Neutrophil (primary cell): Measurements from ENCODE around the gene VWA5B2.

ENCODE experiments used
- H3K27ac ChIP-seq: fragments of 200-600 bp; sonication (generic); 2 replicates; pipeline ENCODE4 v1.5.1; 2016; ENCODE audit warnings: mild to moderate bottlenecking, moderate library complexity
- H3K27me3 ChIP-seq: fragments of 200-600 bp; sonication (generic); 2 replicates; pipeline ENCODE4 v1.6.0; 2016; ENCODE audit warnings: mild to moderate bottlenecking
- H3K36me3 ChIP-seq: fragments of 200-600 bp; sonication (generic); 2 replicates; pipeline ENCODE4 v1.5.1; 2017
- H3K4me1 ChIP-seq, 2 experiments: fragments of 200-600 bp in 1 of 2; sonication (generic) in 1 of 2; 1 replicate in 1 of 2; 2 replicates in 1 of 2; pipeline versions ENCODE4 v1.5.1 to v1.6.1; 2013 to 2016; ENCODE audit warnings: low read depth in 1 of 2, low read length in 1 of 2, mild to moderate bottlenecking in 1 of 2, moderate library complexity in 1 of 2; ENCODE audit not compliant: control insufficient read depth in 1 of 2, insufficient read depth in 1 of 2
- H3K4me3 ChIP-seq, 2 experiments: fragments of 200-600 bp in 1 of 2; sonication (generic) in 1 of 2; 1 replicate in 1 of 2; 2 replicates in 1 of 2; pipeline ENCODE4 v1.5.1; 2013 to 2016; ENCODE audit warnings: low read depth in 1 of 2, low read length in 1 of 2, mild to moderate bottlenecking in 1 of 2, moderate library complexity in 1 of 2
- H3K9me3 ChIP-seq: fragments of 200-600 bp; sonication (generic); 2 replicates; pipeline ENCODE4 v1.5.1; 2016
- TF ChIP-seq, protein P1 (sequence below): fragments of 200-600 bp; sonication (generic); IDR thresholded peaks from 2 replicates; pipeline ENCODE4 v1.5.1; 2016; ENCODE audit warnings: antibody characterized with exemption

Gene VWA5B2

DNA sequence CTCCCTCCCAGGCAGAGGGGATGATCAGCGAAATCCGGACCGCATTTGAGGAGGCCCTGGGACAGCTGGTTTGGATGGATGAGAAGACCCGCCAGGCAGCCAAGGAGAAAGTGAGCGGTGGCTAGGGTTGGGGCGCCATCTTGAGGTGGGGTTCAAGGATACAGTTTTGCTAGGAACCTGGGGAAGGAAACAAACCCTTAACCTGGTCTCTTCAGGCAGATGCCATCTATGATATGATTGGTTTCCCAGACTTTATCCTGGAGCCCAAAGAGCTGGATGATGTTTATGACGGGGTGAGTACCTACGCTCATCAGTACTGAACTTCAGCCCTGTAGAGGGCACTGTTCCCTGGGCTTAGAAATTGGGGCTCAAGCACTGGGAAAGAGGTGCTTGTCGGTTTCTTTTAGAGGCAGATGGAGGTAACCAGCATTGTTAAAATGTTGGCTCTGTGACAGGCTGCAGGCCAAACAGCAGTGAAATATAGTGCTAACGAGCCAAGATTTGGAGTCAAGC lies 60.1 kb downstream of the VWA5B2 start:
- Histone ChIP-seq H3K27me3 (peaks cover 45% of the 10 kb centered on the region), H3K36me3 (no peaks in the 10 kb centered on the region), H3K4me3 (no peak overlapping the region), H3K9me3 (no peaks in the 10 kb centered on the region), H3K27ac (no peak overlapping the region), H3K4me1 (no peaks in the 10 kb centered on the region)
- TF ChIP-seq, protein P1, sequence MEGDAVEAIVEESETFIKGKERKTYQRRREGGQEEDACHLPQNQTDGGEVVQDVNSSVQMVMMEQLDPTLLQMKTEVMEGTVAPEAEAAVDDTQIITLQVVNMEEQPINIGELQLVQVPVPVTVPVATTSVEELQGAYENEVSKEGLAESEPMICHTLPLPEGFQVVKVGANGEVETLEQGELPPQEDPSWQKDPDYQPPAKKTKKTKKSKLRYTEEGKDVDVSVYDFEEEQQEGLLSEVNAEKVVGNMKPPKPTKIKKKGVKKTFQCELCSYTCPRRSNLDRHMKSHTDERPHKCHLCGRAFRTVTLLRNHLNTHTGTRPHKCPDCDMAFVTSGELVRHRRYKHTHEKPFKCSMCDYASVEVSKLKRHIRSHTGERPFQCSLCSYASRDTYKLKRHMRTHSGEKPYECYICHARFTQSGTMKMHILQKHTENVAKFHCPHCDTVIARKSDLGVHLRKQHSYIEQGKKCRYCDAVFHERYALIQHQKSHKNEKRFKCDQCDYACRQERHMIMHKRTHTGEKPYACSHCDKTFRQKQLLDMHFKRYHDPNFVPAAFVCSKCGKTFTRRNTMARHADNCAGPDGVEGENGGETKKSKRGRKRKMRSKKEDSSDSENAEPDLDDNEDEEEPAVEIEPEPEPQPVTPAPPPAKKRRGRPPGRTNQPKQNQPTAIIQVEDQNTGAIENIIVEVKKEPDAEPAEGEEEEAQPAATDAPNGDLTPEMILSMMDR = no peak

DNA sequence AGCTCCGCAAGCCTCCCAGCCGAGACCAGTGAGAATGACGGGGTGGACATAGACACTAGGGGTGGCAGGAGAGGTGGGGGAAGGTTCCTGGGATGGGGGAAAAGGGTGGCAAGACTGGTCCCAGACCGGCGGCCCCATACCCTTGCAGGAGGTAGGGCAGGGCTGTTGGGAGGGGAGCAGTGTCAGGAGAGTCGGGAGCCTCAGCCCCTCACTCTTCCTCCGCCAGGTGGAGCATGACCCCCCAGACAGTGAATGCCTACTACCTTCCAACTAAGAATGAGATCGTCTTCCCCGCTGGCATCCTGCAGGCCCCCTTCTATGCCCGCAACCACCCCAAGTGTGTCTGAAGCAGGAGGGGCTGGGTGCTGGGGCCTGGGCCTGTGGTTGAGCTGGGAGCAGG lies 60.9 kb downstream of the VWA5B2 start:
- H3K4me1 ChIP-seq = no peaks in the 10 kb centered on the region
- no peaks in the 10 kb centered on the region for H3K36me3 ChIP-seq
- no peaks in the 10 kb centered on the region for H3K9me3 ChIP-seq
- no peak overlapping the region for H3K4me3 ChIP-seq
- H3K27ac ChIP-seq = no peak overlapping the region
- H3K27me3 ChIP-seq = peaks cover 45% of the 10 kb centered on the region
- TF ChIP-seq, protein P1 = no peak

DNA sequence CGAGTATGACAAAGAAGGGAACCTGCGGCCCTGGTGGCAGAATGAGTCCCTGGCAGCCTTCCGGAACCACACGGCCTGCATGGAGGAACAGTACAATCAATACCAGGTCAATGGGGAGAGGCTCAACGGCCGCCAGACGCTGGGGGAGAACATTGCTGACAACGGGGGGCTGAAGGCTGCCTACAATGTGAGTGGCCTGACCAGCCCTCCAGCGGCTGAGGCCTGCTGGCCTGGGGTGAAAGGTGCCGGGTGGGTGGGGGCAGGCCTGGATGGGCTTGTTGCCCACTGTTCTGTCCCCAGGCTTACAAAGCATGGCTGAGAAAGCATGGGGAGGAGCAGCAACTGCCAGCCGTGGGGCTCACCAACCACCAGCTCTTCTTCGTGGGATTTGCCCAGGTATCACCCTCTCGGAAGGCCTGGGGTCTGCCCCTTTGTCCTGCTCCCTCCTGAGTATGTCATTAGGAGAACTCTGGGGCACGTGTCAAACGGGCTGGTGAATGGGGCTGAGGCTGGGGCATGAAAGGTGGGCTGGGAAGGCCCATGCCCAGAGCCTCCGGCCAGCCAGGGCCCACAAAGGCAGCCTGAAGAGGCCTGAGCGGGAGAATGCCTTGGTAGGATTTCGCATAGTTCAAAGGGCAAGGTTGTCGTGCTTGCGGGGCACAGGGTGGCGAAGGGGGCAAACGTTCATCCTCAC lies 61.8 kb downstream of the VWA5B2 start:
- H3K4me1 ChIP-seq = no peaks in the 10 kb centered on the region
- peaks cover 44% of the 10 kb centered on the region for H3K27me3 ChIP-seq
- TF ChIP-seq, protein P1 = no peak
- H3K9me3 ChIP-seq = no peaks in the 10 kb centered on the region
- H3K27ac ChIP-seq = no peak overlapping the region
- H3K36me3 ChIP-seq = no peaks in the 10 kb centered on the region
- H3K4me3 ChIP-seq = no peak overlapping the region
